Fibroblast of lung (primary cell): ENCODE measurements around the gene RNF31. TPM values are rescaled to one million over a fixed set of nuclear protein-coding genes. Genes with fewer than 3 reads are reported as not detected.

Experiments used
- DNase-seq, 2 donors: peaks; one replicate each; pipeline versions ENCODE4 v3.0.0 to v3.0.0-alpha.2; 2010; ENCODE audit warnings: low read depth in 2 of 2
- H2AFZ ChIP-seq: 2 replicates; pipeline ENCODE4 v1.5.1; 2012; ENCODE audit warnings: low read length, control low read depth, inconsistent platforms
- H3K27ac ChIP-seq: 2 replicates; pipeline ENCODE4 v1.5.1; 2011; ENCODE audit warnings: low read length, control low read depth; ENCODE audit not compliant: insufficient read depth
- H3K27me3 ChIP-seq: 2 replicates; pipeline ENCODE4 v1.5.1; 2011; ENCODE audit warnings: mild to moderate bottlenecking, low read length; ENCODE audit not compliant: control insufficient read depth, insufficient read depth
- H3K36me3 ChIP-seq: 2 replicates; pipeline ENCODE4 v1.5.1; 2011; ENCODE audit warnings: low read length; ENCODE audit not compliant: control insufficient read depth, insufficient read depth
- H3K4me1 ChIP-seq: 2 replicates; pipeline ENCODE4 v1.5.1; 2011; ENCODE audit warnings: low read length; ENCODE audit not compliant: control insufficient read depth, insufficient read depth; ENCODE audit errors: extremely low read depth
- H3K4me2 ChIP-seq: 2 replicates; pipeline ENCODE4 v1.5.1; 2011; ENCODE audit warnings: low read length, control low read depth; ENCODE audit not compliant: insufficient read depth; ENCODE audit errors: extremely low read depth
- H3K4me3 ChIP-seq, 4 experiments: fragments of 200-600 bp in 1 of 4; sonication (generic) in 1 of 4; replicated peaks in 1 of 4; 2 replicates each; pipeline ENCODE4 v1.5.1; 2011 to 2016; ENCODE audit warnings: low read length in 4 of 4, low read depth in 3 of 4, mild to moderate bottlenecking in 3 of 4, control low read depth in 2 of 4, inconsistent platforms in 1 of 4, mixed read lengths in 1 of 4; ENCODE audit not compliant: insufficient read depth in 1 of 4; ENCODE audit errors: control extremely low read depth in 1 of 4
- H3K79me2 ChIP-seq: 2 replicates; pipeline ENCODE4 v1.5.1; 2012; ENCODE audit warnings: mild to moderate bottlenecking, low read length, inconsistent platforms; ENCODE audit not compliant: control insufficient read depth, insufficient read depth
- H3K9ac ChIP-seq: 2 replicates; pipeline ENCODE4 v1.5.1; 2011; ENCODE audit warnings: mild to moderate bottlenecking, low read length, control low read depth; ENCODE audit not compliant: insufficient read depth
- H3K9me3 ChIP-seq: 2 replicates; pipeline ENCODE4 v1.5.1; 2012; ENCODE audit warnings: low read depth, low read length; ENCODE audit not compliant: control insufficient read depth, insufficient read depth
- H4K20me1 ChIP-seq: 2 replicates; pipeline ENCODE4 v1.5.1; 2011; ENCODE audit warnings: low read length; ENCODE audit not compliant: control insufficient read depth, insufficient read depth; ENCODE audit errors: extremely low read depth
- EZH2 ChIP-seq: IDR thresholded peaks from 2 replicates; pipeline ENCODE4 v1.5.1; 2012; ENCODE audit warnings: low read length, control low read depth, mild to moderate bottlenecking; ENCODE audit errors: missing control alignments
- polyA plus RNA-seq, 2 donors: library from polyadenylated mRNA; depleted of rRNA in 1 of 2; stranded (reverse) in 1 of 2; unstranded in 1 of 2; fragments of >200 nt; gene quantifications; 2 replicates each; pipeline ENCODE4 v1.2.1, GENCODE V29; 2011 to 2012; ENCODE audit warnings: missing spikeins in 1 of 2
- total RNA-seq: library from RNA; depleted of rRNA; stranded (reverse); fragments of >200 nt; gene quantifications from 2 replicates; pipeline ENCODE4 v1.2.1, GENCODE V29; 2014
- TF ChIP-seq, protein P1 (sequence below), 2 donors: IDR thresholded peaks in 1 of 2; conservative IDR thresholded peaks in 1 of 2; 1 replicate in 1 of 2; 2 replicates in 1 of 2; pipeline ENCODE4 v1.5.1; 2011 to 2012; ENCODE audit warnings: low read length in 2 of 2, control low read depth in 1 of 2, inconsistent platforms in 1 of 2, low read depth in 1 of 2, mild to moderate bottlenecking in 1 of 2

The RNF31 gene
- total and polyA plus RNA-seq, 2 donors (not counting 1 experiment from before 2014, with no cell fraction given): 9.2 to 25.4 TPM

DNA sequence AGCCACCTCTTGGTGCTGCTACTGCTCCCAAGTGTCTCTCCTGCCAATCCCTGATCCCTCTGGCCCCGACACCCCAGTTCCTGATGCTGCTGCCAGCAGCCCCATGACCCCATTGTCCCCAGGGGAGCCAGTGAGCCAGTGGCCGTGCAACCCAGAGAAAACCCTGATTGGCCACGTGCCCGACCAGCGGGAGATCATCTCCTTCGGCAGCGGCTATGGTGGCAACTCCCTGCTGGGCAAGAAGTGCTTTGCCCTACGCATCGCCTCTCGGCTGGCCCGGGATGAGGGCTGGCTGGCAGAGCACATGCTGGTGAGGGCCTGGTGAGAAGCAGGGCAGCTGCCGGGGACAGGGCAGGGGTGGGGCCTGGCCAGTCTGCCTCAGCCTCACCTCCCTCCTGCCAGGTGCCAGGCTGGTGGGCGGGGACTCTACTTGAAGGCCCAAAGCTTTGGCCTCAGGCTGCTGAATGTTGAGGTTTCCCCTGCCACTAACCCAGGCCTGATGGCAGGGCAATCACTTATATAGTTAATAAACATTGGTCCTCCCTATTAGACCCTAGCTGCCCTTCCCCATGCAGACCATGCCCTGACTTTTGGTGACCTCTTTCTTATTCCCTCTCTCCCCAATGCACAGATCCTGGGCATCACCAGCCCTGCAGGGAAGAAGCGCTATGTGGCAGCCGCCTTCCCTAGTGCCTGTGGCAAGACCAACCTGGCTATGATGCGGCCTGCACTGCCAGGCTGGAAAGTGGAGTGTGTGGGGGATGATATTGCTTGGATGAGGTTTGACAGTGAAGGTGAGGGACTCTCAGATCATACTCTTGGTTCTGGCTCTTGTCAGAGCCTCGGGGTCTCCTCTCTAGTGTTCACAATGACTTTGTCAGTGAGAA is 48.1 kb upstream of the RNF31 start:
- no peak for DNase-seq
- Histone ChIP-seq H3K79me2 (no peaks in the 10 kb centered on the region), H3K4me2 (no peak overlapping the region), H3K9ac (no peak overlapping the region), H3K4me1 (peaks cover 2% of the 10 kb centered on the region), H3K27me3 (no peaks in the 10 kb centered on the region), H2AFZ (no peak overlapping the region), H3K4me3 (no peak overlapping the region), H3K9me3 (no peaks in the 10 kb centered on the region), H3K27ac (no peak overlapping the region), H4K20me1 (no peaks in the 10 kb centered on the region), H3K36me3 (peaks cover 2% of the 10 kb centered on the region)
- TF ChIP-seq EZH2: no peak
- TF ChIP-seq, protein P1, sequence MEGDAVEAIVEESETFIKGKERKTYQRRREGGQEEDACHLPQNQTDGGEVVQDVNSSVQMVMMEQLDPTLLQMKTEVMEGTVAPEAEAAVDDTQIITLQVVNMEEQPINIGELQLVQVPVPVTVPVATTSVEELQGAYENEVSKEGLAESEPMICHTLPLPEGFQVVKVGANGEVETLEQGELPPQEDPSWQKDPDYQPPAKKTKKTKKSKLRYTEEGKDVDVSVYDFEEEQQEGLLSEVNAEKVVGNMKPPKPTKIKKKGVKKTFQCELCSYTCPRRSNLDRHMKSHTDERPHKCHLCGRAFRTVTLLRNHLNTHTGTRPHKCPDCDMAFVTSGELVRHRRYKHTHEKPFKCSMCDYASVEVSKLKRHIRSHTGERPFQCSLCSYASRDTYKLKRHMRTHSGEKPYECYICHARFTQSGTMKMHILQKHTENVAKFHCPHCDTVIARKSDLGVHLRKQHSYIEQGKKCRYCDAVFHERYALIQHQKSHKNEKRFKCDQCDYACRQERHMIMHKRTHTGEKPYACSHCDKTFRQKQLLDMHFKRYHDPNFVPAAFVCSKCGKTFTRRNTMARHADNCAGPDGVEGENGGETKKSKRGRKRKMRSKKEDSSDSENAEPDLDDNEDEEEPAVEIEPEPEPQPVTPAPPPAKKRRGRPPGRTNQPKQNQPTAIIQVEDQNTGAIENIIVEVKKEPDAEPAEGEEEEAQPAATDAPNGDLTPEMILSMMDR (conservative IDR thresholded peaks at IDR 0.05 in 1 of 2, IDR thresholded peaks at IDR 0.05 in 1 of 2; ENCODE audit: low read depth in 1 of 2, low read length in 2 of 2): no peak

DNA sequence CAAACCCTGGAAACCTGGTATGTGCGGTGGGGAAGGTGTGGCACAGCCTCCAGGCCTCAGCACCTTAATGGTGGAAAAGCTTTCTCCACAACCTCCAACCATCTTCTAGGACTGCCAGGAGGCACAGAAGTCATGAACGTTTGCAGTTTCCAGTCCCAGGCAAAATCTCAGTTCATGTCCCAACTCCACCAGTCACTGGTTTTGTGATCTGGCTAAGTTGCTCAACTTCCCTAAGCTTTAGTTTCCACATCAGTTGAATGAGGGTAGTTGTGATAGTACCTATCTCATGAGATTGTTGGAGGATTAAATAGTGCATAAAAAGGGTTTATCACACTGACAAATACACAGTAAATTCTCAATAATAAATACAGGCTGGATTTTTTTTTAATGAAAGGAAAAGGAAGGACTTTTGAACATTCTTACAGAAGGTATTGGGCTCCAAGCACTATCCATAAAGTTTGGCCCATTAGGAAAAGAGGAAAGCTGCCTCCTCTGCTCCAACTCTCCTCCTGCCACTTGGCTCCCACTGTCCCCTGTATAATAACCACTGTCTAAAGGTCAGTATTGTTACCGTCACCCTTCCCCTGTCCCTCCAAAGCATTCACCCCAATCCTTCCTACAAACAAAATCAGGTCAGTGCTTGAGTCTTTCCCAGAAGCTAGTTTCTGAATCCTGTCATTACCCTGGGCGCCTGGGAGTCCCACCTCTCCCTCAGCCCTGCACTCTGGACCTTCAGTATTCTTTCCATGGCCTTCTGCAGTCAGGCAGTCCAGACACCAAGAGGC is 46.9 kb upstream of the RNF31 start:
- H2AFZ ChIP-seq: no peak overlapping the region
- no peak overlapping the region for H3K27ac ChIP-seq
- H4K20me1 ChIP-seq: no peaks in the 10 kb centered on the region
- DNase-seq: no peak
- no peak for TF ChIP-seq EZH2
- TF ChIP-seq, protein P1 (conservative IDR thresholded peaks at IDR 0.05 in 1 of 2, IDR thresholded peaks at IDR 0.05 in 1 of 2; ENCODE audit: low read depth in 1 of 2, low read length in 2 of 2): no peak
- no peaks in the 10 kb centered on the region for H3K79me2 ChIP-seq
- H3K4me2 ChIP-seq: no peak overlapping the region
- H3K4me1 ChIP-seq: peaks cover 1% of the 10 kb centered on the region
- H3K9ac ChIP-seq: no peak overlapping the region
- peaks cover 2% of the 10 kb centered on the region for H3K36me3 ChIP-seq
- H3K27me3 ChIP-seq: no peaks in the 10 kb centered on the region
- H3K4me3 ChIP-seq: no peak overlapping the region
- H3K9me3 ChIP-seq: no peaks in the 10 kb centered on the region

DNA sequence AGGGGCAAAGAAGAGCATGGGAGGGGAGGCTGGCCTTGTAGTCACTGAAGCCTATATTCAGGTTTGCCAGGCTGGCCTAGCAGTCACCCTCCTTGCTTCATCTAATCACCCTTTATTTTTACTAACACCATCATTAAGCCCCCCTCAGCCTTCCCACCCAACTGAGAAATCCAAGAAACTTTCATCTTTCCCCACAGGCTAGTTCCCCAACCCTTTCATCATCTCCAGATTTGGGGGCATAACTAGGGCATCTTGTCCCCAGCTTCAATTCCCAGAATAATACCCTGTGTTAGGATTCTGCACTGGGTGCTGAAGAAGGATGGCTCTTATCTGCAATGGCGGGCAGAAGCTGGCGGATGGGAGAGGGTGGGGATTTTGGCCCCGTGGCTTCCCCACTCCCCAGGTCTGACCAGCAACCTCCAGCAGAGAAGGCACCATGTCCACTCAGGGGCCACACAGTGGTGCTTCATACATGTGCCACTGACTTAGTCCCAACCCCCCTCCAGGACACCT is 46.3 kb upstream of the RNF31 start:
- Histone ChIP-seq H3K36me3 (peaks cover 2% of the 10 kb centered on the region), H3K4me1 (no peaks in the 10 kb centered on the region), H4K20me1 (no peaks in the 10 kb centered on the region), H2AFZ (no peak overlapping the region), H3K4me3 (no peak overlapping the region), H3K27ac (no peak overlapping the region), H3K79me2 (no peaks in the 10 kb centered on the region), H3K4me2 (no peak overlapping the region), H3K9ac (no peak overlapping the region), H3K9me3 (no peaks in the 10 kb centered on the region), H3K27me3 (no peaks in the 10 kb centered on the region)
- no peak for DNase-seq
- TF ChIP-seq, protein P1 (conservative IDR thresholded peaks at IDR 0.05 in 1 of 2, IDR thresholded peaks at IDR 0.05 in 1 of 2; ENCODE audit: low read depth in 1 of 2, low read length in 2 of 2): no peak
- no peak for TF ChIP-seq EZH2
